CD4-positive, alpha-beta memory T cell (primary cell): ENCODE measurements around the gene NELFB. TPM values are rescaled to one million over a fixed set of nuclear protein-coding genes. Genes with fewer than 3 reads are reported as not detected.

Experiments used
- CTCF ChIA-PET: fragments of 350-600 bp; sonication (Branson Sonifier 250); formaldehyde crosslinking; loops from one replicate; lab custom pipeline; 2021; ENCODE audit warnings: inconsistent platforms; ENCODE audit not compliant: partially characterized antibody; lab: Charles Lee
- POLR2A ChIA-PET: fragments of 350-600 bp; sonication (Branson Sonifier 250); formaldehyde crosslinking; loops from one replicate; lab custom pipeline; 2021; ENCODE audit not compliant: partially characterized antibody; lab: Charles Lee
- DNase-seq, 5 donors: peaks; one replicate each; pipeline versions ENCODE4 v3.0.0 to v3.0.0-alpha.2; 2020 to 2022; ENCODE audit warnings: mixed read lengths in 1 of 5
- H3K27ac ChIP-seq: one replicate; pipeline ENCODE4 v1.7.0; 2013; ENCODE audit warnings: low read depth, low read length
- H3K27me3 ChIP-seq: 2 replicates; pipeline ENCODE4 v1.7.0; 2013; ENCODE audit warnings: mild to moderate bottlenecking, low read length, moderate library complexity; ENCODE audit not compliant: insufficient read depth
- H3K36me3 ChIP-seq: 2 replicates; pipeline ENCODE4 v1.7.0; 2013; ENCODE audit warnings: mild to moderate bottlenecking, low read length, moderate library complexity; ENCODE audit not compliant: insufficient read depth
- H3K4me1 ChIP-seq: 2 replicates; pipeline ENCODE4 v1.7.0; 2013; ENCODE audit warnings: mild to moderate bottlenecking, low read length, moderate library complexity; ENCODE audit not compliant: insufficient read depth
- H3K4me3 ChIP-seq, 2 donors: one replicate each; pipeline ENCODE4 v1.7.0; 2013; ENCODE audit warnings: low read length in 2 of 2, mild to moderate bottlenecking in 1 of 2
- H3K9me3 ChIP-seq, 2 donors: one replicate each; pipeline ENCODE4 v1.7.0; 2013; ENCODE audit warnings: low read length in 2 of 2, control low read depth in 1 of 2; ENCODE audit not compliant: control insufficient read depth in 1 of 2
- H3K27ac Mint-ChIP-seq, 7 donors: one replicate each; pipeline ENCODE4 v1.8.0; 2020 to 2021; ENCODE audit warnings: mixed read lengths in 7 of 7, mild to moderate bottlenecking in 6 of 7, inconsistent platforms in 3 of 7, moderate library complexity in 3 of 7
- H3K27me3 Mint-ChIP-seq, 2 donors: one replicate each; pipeline ENCODE4 v1.8.0; 2020 to 2021; ENCODE audit warnings: mixed read lengths in 2 of 2
- H3K36me3 Mint-ChIP-seq, 2 donors: one replicate each; pipeline ENCODE4 v1.8.0; 2020 to 2021; ENCODE audit warnings: mixed read lengths in 2 of 2, inconsistent platforms in 1 of 2, mild to moderate bottlenecking in 1 of 2
- H3K4me1 Mint-ChIP-seq, 4 donors: one replicate each; pipeline ENCODE4 v1.8.0; 2020 to 2021; ENCODE audit warnings: mixed read lengths in 4 of 4, mild to moderate bottlenecking in 1 of 4
- H3K4me3 Mint-ChIP-seq, 8 donors: one replicate each; pipeline ENCODE4 v1.8.0; 2020 to 2021; ENCODE audit warnings: mixed read lengths in 8 of 8, mild to moderate bottlenecking in 7 of 8, moderate library complexity in 6 of 8, inconsistent platforms in 3 of 8
- H3K9me3 Mint-ChIP-seq, 8 donors: one replicate each; pipeline ENCODE4 v1.8.0; 2020 to 2021; ENCODE audit warnings: mixed read lengths in 8 of 8, mild to moderate bottlenecking in 5 of 8, inconsistent platforms in 3 of 8, moderate library complexity in 1 of 8
- intact Hi-C: fragments of 100-400 bp; cut with micrococcal nuclease; formaldehyde crosslinking; loops from one replicate; pipeline ENCODE4 v1.15.1; 2023
- polyA plus RNA-seq, 2 donors: library from polyadenylated mRNA; unstranded; fragments of 300-500 nt; fragmentation: Illumina TruSeq; gene quantifications; one replicate each; pipeline ENCODE4 v1.2.3, GENCODE V29; 2021
- total RNA-seq, 2 experiments: library from RNA; stranded (reverse); gene quantifications; one replicate each; pipeline ENCODE4 v1.2.3, GENCODE V29; 2021

The NELFB gene
- total and polyA plus RNA-seq, 4 experiments from 2014 or later = 28.3 to 44.9 (median 36.5) TPM

DNA sequence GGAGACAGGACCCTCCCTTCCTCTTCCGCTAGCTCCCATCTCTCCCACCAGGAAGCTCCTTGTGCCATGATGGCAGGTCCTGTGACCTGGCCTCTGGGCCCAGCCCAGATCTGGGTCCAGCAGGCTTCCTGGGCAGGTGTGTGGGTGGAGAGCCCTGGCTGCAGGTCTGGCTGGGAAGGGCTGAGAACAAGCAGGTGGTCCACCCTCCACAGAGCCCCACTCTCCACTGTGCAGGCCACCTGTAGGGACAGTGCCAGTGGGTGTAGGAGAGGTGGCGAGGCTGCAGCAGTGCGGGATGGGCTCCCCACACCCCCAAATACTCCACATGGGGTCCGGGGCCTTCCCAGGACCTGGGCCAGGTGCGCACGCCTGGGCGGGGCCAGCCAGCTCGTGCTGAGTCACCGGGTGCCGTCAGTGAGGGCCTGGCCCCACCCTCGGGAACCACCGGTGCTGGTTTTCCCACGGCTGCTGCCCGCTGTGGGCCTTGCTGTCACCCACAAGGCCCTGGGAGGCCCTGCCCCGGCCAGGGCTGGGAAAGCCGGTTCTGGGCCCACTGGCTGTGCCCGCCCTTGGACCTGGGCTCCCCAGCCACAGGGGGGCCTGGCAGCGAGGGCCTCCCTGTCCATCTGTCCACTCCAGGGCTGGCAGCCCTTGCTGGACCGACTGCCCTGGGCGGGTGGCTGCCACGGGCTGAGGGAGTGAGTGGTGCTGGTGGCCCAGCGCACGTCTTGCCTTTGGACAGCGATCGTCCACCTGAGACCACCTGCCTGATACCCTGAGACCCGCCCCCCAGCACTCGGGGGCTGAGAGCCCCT is 56.3 kb downstream of the NELFB start:
- no peaks in the 10 kb centered on the region for H3K36me3 ChIP-seq
- H3K9me3 ChIP-seq = no peaks in the 10 kb centered on the region
- no peaks in the 10 kb centered on the region for H3K27me3 ChIP-seq
- POLR2A ChIA-PET = no interaction called here
- no peak for DNase-seq
- intact Hi-C loops = no loop called here
- peaks cover under 1% of the 10 kb centered on the region for H3K4me1 ChIP-seq
- no peaks in the 10 kb centered on the region for H3K9me3 Mint-ChIP-seq
- no peaks in the 10 kb centered on the region for H3K36me3 Mint-ChIP-seq
- H3K4me1 Mint-ChIP-seq = peaks cover 0 to 5% (median 0%) of the 10 kb centered on the region in 4 donors
- no peak overlapping the region for H3K4me3 Mint-ChIP-seq
- no peaks in the 10 kb centered on the region for H3K27me3 Mint-ChIP-seq
- CTCF ChIA-PET = no interaction called here
- H3K4me3 ChIP-seq = no peak overlapping the region
- H3K27ac Mint-ChIP-seq = no peak overlapping the region
- no peak overlapping the region for H3K27ac ChIP-seq

DNA sequence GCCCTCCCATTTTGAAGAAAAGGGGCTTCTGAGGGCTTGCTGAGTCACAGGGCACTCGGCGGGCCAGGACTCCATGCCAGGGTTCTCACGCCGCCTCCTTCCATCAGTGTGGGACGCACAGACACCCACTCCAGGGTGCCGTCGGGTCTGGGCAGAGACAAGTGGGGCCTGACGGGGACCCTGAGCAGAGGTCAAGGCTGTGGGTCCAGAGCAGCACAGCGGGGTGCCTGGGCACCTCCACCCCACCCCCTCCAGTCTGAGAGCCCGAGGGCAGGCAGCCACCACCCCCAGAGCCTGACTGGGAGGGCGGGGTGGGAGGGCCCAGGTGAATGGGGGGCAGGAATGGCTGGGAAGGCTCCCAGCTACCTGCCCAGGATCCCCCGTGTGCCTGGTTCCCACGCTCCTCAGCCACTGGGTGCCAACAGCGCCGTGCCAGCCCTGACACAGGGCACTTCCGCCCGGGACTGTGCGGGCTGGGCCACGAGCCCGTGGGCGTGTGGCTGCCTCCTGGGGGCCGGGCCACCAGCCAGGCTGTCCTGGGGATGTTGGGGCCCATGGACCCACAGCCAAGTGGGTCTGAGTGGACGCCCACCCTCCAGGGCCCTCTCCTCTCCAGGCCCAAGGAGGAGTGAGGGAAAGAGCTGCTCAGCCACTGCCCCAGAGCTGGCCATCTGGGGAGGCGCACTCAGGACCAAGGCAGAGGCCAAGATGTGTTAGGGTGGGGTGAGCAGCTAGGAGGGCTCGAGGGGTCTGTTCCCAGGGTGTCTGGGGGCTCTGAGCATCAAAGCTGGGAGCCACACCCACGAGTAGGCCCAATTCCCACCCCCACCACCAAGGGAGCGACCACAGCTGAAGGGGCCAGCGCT is 57.1 kb downstream of the NELFB start:
- no peaks in the 10 kb centered on the region for H3K36me3 Mint-ChIP-seq
- ChIA-PET POLR2A (no interaction called here), CTCF (interaction anchor here (1.4 kb wide), 1 partner anchor 10 kb away, joined by 4 read pairs; the partner anchor contains the start of gene NRARP)
- Histone ChIP-seq H3K27ac (no peak overlapping the region), H3K4me1 (no peaks in the 10 kb centered on the region), H3K27me3 (no peaks in the 10 kb centered on the region), H3K4me3 (no peak overlapping the region), H3K36me3 (no peaks in the 10 kb centered on the region), H3K9me3 (no peaks in the 10 kb centered on the region)
- peaks cover 0 to 3% (median 0%) of the 10 kb centered on the region in 4 donors for H3K4me1 Mint-ChIP-seq
- H3K27me3 Mint-ChIP-seq = no peaks in the 10 kb centered on the region
- no peak overlapping the region for H3K4me3 Mint-ChIP-seq
- no peak for DNase-seq
- H3K9me3 Mint-ChIP-seq = no peaks in the 10 kb centered on the region
- no peak overlapping the region for H3K27ac Mint-ChIP-seq
- intact Hi-C loops = no loop called here

GRCh38 chr9:137312852-137313325 is 57.8 kb downstream of the NELFB start:
- POLR2A ChIA-PET = no interaction called here
- DNase-seq = no peak
- no peaks in the 10 kb centered on the region for H3K36me3 ChIP-seq

GRCh38 chr9:137313326-137313936 is 58.3 kb downstream of the NELFB start:
- intact Hi-C loops = no loop called here
- ChIA-PET CTCF (interaction anchor here (1.4 kb wide), 1 partner anchor 11 kb away, joined by 4 read pairs; the partner anchor contains the start of gene NRARP), POLR2A (no interaction called here)

More at GRCh38 chr9:137312852-137313325, 57.8 kb downstream of the NELFB start:
- intact Hi-C loops = no loop called here
- H3K4me1 Mint-ChIP-seq = no peaks in the 10 kb centered on the region
- H3K27me3 Mint-ChIP-seq = peaks cover 0 to 2% of the 10 kb centered on the region in 2 donors
- H3K36me3 Mint-ChIP-seq = no peaks in the 10 kb centered on the region
- H3K4me3 Mint-ChIP-seq = no peak overlapping the region
- no peak overlapping the region for H3K27ac Mint-ChIP-seq
- no peaks in the 10 kb centered on the region for H3K27me3 ChIP-seq
- no peak overlapping the region for H3K4me3 ChIP-seq
- H3K4me1 ChIP-seq = no peaks in the 10 kb centered on the region
- H3K9me3 ChIP-seq = no peaks in the 10 kb centered on the region
- H3K9me3 Mint-ChIP-seq = no peaks in the 10 kb centered on the region
- no peak overlapping the region for H3K27ac ChIP-seq
- CTCF ChIA-PET = interaction anchor here (1.4 kb wide), 1 partner anchor 11 kb away, joined by 4 read pairs; the partner anchor contains the start of gene NRARP

DNA sequence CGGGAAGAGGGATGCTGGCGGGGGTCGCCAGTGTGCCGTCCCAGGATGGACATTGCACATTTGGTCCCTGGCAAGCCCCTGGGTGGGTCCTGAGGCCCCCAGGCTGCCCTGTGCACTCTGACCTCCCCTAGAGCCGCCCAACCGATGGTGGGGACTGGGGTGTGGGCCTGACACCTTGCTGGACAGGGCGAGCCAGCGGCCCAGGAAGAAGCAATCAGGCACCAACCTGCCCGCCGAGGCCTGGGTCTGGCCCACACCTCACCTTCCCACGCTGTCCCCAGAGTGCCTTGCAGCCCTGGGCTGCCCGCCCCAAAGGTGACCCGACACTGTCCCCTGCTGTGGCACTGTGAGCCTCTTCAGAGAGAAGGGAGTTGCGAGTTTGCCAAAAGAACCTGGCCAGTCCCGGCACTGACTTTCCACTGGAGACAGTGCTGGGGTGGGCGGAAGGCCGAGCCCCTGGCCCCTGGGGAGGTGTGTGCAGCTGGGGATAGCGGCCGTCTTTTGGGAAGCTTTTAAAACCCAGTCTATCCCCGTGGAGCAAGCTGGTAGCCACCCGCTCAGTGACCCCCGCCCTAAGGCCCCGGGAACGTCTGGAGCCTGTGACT is 58.9 kb downstream of the NELFB start:
- no peaks in the 10 kb centered on the region for H3K9me3 Mint-ChIP-seq
- POLR2A ChIA-PET = no interaction called here
- no peaks in the 10 kb centered on the region for H3K27me3 ChIP-seq
- intact Hi-C loops = no loop called here
- H3K4me3 Mint-ChIP-seq = no peak overlapping the region
- no peaks in the 10 kb centered on the region for H3K36me3 Mint-ChIP-seq
- no peaks in the 10 kb centered on the region for H3K36me3 ChIP-seq
- H3K27me3 Mint-ChIP-seq = peaks cover 0 to 2% of the 10 kb centered on the region in 2 donors
- CTCF ChIA-PET = interaction anchor here (1.4 kb wide), 1 partner anchor 12 kb away, joined by 4 read pairs; the partner anchor contains the start of gene NRARP
- no peaks in the 10 kb centered on the region for H3K4me1 Mint-ChIP-seq
- no peaks in the 10 kb centered on the region for H3K4me1 ChIP-seq
- H3K27ac Mint-ChIP-seq = no peak overlapping the region
- H3K27ac ChIP-seq = no peak overlapping the region
- H3K4me3 ChIP-seq = no peak overlapping the region
- DNase-seq = no peak
- H3K9me3 ChIP-seq = no peaks in the 10 kb centered on the region

More at GRCh38 chr9:137313326-137313936, 58.3 kb downstream of the NELFB start:
- no peak for DNase-seq
- no peaks in the 10 kb centered on the region for H3K36me3 Mint-ChIP-seq
- Histone ChIP-seq H3K4me1 (no peaks in the 10 kb centered on the region), H3K4me3 (no peak overlapping the region), H3K27me3 (no peaks in the 10 kb centered on the region), H3K36me3 (no peaks in the 10 kb centered on the region), H3K27ac (no peak overlapping the region), H3K9me3 (no peaks in the 10 kb centered on the region)
- peaks cover 0 to 2% of the 10 kb centered on the region in 2 donors for H3K27me3 Mint-ChIP-seq
- H3K27ac Mint-ChIP-seq = no peak overlapping the region
- no peaks in the 10 kb centered on the region for H3K9me3 Mint-ChIP-seq
- H3K4me1 Mint-ChIP-seq = no peaks in the 10 kb centered on the region
- no peak overlapping the region for H3K4me3 Mint-ChIP-seq

DNA sequence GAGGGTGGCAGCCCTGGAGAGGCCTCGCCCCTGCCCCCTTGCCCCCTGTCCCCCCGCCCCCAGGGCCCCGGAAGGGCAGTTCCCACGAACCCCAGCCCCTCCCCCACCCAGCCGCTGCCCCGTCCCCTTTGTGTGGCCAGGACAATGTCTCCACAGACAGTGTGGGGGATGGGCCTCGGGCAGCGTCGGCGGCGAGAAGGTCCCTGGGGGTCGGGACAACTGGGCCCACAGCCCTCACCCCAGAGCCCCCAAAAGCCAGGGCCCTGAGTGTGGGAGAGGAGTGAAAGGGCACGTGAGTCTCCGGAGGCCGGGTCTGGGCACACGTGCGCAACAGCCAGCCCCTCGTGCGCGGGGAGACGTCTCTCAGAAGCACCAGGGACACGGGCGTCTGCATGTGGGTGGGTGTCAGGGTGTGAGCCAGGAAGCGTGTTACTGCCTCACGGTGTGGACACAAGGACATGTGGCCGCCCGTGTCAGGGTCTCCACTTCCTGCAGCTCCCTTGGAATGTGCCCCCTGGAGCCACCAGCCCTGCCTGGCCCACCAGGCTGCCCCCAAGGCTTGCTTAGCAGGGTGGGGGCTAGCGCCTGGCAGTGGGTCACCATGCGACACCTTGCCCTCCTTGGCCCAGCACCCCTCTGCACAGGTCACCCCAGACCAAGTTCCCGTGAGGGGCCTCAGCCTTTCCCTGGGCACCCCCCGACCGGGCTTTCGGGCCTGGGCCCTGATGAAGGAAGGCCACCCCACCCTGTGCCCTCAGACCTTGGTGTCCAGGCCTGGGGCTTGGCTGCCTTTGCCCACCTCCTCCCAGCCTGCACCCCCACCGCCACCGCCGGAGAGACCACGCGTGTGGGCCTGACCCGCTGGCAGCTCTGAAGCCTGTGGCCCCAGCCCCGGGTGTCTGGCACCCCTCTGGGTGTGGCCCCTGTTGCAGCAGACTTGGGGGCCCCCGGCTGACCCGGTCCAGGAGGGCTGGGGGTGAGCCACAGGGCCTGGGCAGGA is 59.7 kb downstream of the NELFB start:
- Histone ChIP-seq H3K27ac (no peak overlapping the region), H3K36me3 (no peaks in the 10 kb centered on the region), H3K4me1 (no peaks in the 10 kb centered on the region), H3K4me3 (no peak overlapping the region), H3K9me3 (no peaks in the 10 kb centered on the region), H3K27me3 (no peaks in the 10 kb centered on the region)
- no peaks in the 10 kb centered on the region for H3K9me3 Mint-ChIP-seq
- H3K4me3 Mint-ChIP-seq = no peak overlapping the region
- peaks cover 0 to 2% of the 10 kb centered on the region in 2 donors for H3K27me3 Mint-ChIP-seq
- intact Hi-C loops = no loop called here
- no peaks in the 10 kb centered on the region for H3K4me1 Mint-ChIP-seq
- no peaks in the 10 kb centered on the region for H3K36me3 Mint-ChIP-seq
- no peak overlapping the region for H3K27ac Mint-ChIP-seq
- no peak for DNase-seq
- ChIA-PET CTCF (no interaction called here), POLR2A (interaction anchor here (1.3 kb wide), 1 partner anchor 74 kb away, joined by 3 read pairs; the partner anchor contains the start of gene TUBB4B)
